Measurements from ENCODE around the gene IQCM.
"Not testable (repeated sequence)": the region's sequence is repeated elsewhere in the genome, so short reads cannot be mapped to it uniquely, and the experiment has no call there.

The IQCM gene

GRCh38 chr4:149465955-149466354, 349.7 kb downstream of the IQCM start:
- DNase-seq (ENCODE audit: low read depth) = peak; percentile 60

- DNase-seq (ENCODE audit: low read depth) = no peak
Observed at GRCh38 chr4:149443537-149443936, 372.1 kb downstream of the IQCM start.

GRCh38 chr4:149441338-149441737, 374.3 kb downstream of the IQCM start:
- DNase-seq (ENCODE audit: low read depth) = peak; percentile 76

DNA sequence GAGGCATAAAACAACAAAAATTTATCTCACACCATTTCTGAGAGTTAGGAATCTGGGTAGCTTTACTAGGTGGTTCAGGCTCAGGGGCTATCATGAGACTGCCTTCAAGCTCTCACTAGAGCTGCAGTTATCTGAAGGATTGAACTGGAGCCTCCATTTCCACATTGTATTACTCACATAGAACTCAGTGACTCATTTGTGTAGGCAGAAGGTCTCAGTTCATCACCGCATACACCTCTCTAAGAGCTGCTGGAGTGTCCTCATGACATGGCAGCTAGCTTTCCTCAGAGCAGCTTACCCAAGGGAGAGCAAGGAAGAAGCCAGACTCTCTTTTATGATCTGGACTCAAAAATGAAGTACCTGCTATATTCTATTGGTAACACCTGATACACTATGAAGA, 389.2 kb downstream of the IQCM start:
- DNase-seq (ENCODE audit: low read depth) = peak; percentile 60

GRCh38 chr4:149409555-149409962, 406.1 kb downstream of the IQCM start:
- DNase-seq (ENCODE audit: low read depth) = peak; percentile 15

- peak; percentile 94 for DNase-seq (ENCODE audit: low read depth)
Observed at GRCh38 chr4:149409146-149409545, 406.5 kb downstream of the IQCM start.

DNA sequence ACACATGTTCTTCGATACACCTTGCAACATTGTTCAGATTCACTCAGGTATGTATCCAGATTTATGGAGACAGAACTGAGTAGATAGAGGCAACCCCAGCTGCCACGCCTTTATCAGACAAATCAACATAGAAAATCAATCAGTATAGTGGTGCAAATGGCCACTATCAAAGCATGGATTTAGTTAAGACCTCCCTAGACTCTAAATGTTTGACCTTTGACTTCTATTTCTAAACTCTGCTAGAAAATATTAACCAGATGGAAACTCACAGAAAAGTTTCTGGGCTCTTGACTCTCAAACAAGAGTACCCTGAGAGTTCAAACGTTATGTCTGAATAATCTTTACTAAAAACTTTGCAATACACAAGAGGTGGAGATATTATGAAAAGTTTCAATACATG, 411.5 kb downstream of the IQCM start:
- DNase-seq (ENCODE audit: low read depth) = no peak

- no peak for DNase-seq (ENCODE audit: low read depth)
Observed at GRCh38 chr4:149403081-149403480, 412.6 kb downstream of the IQCM start.

- peak; percentile 3 for DNase-seq (ENCODE audit: low read depth)
Observed at GRCh38 chr4:149398993-149399392, 416.6 kb downstream of the IQCM start.

GRCh38 chr4:149370785-149371420, 444.7 kb downstream of the IQCM start:
- DNase-seq (ENCODE audit: low read depth) = peak; percentile 78

- DNase-seq (ENCODE audit: low read depth) = no peak
Observed at GRCh38 chr4:149370002-149370401, 445.6 kb downstream of the IQCM start.

DNA sequence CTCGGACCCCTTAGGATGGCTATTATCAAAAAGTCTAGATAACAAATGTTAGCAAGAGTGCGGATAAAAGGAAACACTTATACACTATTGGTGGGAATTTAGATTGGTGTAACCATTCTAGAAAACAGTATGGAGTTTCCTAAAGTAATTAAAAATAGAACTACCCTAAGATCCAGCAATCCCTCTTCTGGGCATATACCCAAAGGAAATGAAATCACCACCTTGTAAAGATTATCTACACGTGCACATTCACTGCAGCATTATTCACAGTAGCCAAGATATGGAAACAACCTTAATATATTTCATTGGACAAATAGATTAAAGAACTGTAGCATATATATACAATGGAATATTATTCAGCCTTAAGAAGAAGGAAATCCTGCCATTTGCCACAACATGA, 462.4 kb downstream of the IQCM start:
- peak; percentile 18 for DNase-seq (ENCODE audit: low read depth)

GRCh38 chr4:149349541-149349940, 466.1 kb downstream of the IQCM start:
- no peak for DNase-seq (ENCODE audit: low read depth)

DNA sequence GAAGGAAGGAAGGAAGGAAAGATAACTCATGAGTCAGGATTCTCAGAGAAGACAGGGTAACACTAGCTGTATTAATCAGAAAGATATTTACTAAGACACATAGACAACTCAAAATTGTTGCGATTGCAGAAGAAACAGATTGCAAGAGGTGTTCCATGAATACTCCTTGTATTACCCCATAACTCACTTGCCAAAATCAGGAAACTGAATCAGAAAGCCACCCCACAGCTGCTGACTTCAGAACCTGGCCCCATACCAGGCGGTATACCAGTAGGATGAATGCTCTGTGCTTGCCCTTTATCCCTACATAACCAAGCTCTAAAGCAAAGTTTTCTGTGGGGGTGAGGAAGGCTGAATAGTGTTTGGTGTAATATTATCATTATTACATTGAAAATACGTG, 468.5 kb downstream of the IQCM start:
- DNase-seq (ENCODE audit: low read depth) = peak; percentile 41

DNA sequence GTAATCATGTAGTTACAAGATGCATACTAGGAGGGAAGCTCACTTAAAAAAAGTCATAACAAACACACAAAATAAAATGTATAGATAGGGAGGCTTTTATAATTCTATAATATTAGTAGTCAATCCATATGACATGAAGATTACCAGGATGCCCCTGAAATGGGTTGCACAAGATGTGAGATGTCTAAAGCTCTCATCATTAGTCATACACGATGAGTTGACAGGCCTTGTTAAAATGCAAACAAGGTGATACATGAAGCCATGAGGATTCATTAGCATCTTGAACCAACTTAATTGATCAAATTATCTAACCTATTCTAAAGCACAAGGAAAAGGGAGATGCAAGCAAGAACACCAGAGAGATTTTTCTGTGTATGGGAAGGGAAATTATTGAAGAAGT, 470.2 kb downstream of the IQCM start:
- DNase-seq (ENCODE audit: low read depth) = peak; percentile 70

DNA sequence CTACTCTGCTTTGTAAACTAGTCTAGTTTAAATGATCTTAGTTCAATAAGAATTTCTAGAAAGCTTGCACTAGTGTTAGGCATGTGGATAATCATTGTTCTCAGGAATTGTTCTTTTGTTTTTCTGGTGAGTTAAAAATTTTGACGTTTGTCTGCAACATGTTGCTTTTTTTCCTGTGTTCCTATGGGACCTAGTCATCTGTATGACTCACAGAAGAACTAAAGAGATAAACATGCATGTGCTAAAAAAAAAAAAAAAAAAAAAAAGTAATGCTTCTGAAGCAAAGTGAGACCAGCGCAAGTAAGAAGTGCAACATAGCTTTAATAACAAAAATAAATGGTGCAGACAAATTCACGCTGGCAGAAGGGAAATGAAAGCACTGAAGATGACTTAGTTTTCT, 471.2 kb downstream of the IQCM start:
- peak; percentile 84 for DNase-seq (ENCODE audit: low read depth)

DNA sequence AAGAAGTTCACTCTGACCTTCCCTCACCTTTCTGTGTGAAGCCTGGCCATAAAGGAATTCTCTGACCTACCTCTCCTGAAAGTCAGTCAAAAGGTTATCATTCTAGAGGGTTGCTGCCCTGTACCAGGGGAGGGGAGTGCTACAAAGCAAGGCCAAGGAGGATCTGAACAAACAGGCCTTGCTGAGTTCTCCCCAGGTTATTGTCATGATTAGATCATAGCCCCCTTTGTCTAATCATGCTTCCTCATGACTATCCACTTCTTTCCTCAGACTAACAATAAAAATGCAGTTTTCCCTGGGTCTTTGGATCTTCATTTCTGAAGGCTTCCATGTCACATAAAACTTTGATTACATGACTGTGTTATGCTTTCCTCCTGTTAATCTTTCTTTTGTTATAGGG, 472.0 kb downstream of the IQCM start:
- DNase-seq (ENCODE audit: low read depth) = peak; percentile 57

DNA sequence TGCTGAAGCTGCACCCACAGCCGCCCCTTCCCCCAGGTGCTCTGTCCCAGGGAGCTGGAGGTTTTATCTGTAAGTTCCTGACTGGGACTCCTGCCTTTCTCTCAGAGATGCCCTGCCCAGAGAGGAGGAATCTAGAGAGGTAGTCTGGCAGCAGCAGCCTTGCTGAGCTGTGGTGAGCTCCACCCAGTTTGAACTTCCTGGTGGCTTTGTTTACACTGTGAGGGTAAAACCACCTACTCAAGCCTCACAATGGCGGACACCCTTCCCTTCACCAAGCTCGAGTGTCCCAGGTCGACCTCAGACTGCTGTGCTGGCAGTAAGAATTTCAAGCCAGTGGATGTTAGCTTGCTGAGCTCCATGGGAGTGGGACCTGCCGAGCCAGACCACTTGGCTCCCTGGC, 474.5 kb downstream of the IQCM start:
- not testable (repeated sequence) for DNase-seq (ENCODE audit: low read depth)

DNA sequence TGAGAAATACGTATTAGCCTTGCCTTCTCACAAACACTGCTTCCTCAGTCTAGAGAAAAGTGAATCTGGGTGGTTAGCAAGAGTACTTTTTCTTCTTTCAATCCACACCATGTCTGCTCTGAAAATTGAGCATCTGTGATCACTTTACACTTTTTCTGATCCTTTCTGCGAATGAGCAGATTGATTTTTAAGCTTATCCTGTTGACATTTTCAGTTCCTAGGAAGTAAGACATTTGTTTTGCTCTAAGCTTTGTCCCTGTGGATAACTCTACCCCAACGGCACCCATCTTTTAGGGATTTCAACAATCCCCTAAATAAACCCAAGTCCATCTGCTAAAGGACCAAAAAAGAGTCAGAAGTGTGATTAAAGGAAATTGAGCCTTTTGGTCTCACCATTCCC, 487.5 kb downstream of the IQCM start:
- no peak for DNase-seq (ENCODE audit: low read depth)

- peak; percentile 31 for DNase-seq (ENCODE audit: low read depth)
Observed at GRCh38 chr4:149322203-149322602, 493.4 kb downstream of the IQCM start.

GRCh38 chr4:149321438-149321837, 494.2 kb downstream of the IQCM start:
- no peak for DNase-seq (ENCODE audit: low read depth)

GRCh38 chr4:149311076-149311475, 504.6 kb downstream of the IQCM start:
- peak; percentile 72 for DNase-seq (ENCODE audit: low read depth)

- DNase-seq (ENCODE audit: low read depth) = no peak
Observed at GRCh38 chr4:149306537-149306936, 509.1 kb downstream of the IQCM start.

Measured in ELR (cell line).